GF-D8 (cell line): ENCODE measurements around the gene FNDC7.
"Not testable (repeated sequence)": the region's sequence is repeated elsewhere in the genome, so short reads cannot be mapped to it uniquely, and the experiment has no call there.

Source experiments
- DNase-seq: peaks from one replicate; lab custom pipeline; 2025; lab: John Stamatoyannopoulos, UW

FNDC7 gene

GRCh38 chr1:108745980-108746381, 33.3 kb downstream of the FNDC7 start:
- no peak for DNase-seq

GRCh38 chr1:108746382-108747170, 33.9 kb downstream of the FNDC7 start, which contains the start of gene STXBP3:
Gene STXBP3 (plus strand): TSS chr1:108746674. CDS start chr1:108746738, 64 bp downstream.
- DNase-seq = peak; percentile 91

GRCh38 chr1:108747171-108747850, 34.6 kb downstream of the FNDC7 start:
- peak; percentile 70 for DNase-seq

- DNase-seq = peak; percentile 42
Observed at GRCh38 chr1:108747898-108748297, 35.2 kb downstream of the FNDC7 start.

GRCh38 chr1:108749081-108749480, 36.4 kb downstream of the FNDC7 start:
- no peak for DNase-seq

GRCh38 chr1:108750476-108751181, 37.9 kb downstream of the FNDC7 start:
- no peak for DNase-seq

GRCh38 chr1:108753363-108753762, 40.7 kb downstream of the FNDC7 start:
- DNase-seq = no peak

GRCh38 chr1:108758796-108759195, 46.1 kb downstream of the FNDC7 start:
- DNase-seq = no peak

GRCh38 chr1:108767115-108767514, 54.4 kb downstream of the FNDC7 start:
- no peak for DNase-seq

- no peak for DNase-seq
Observed at GRCh38 chr1:108767708-108768107, 55.0 kb downstream of the FNDC7 start.

- DNase-seq = no peak
Observed at GRCh38 chr1:108777839-108778238, 65.1 kb downstream of the FNDC7 start.

- no peak for DNase-seq
Observed at GRCh38 chr1:108779455-108779854, 66.7 kb downstream of the FNDC7 start.

GRCh38 chr1:108780937-108781574, 68.3 kb downstream of the FNDC7 start:
- DNase-seq = no peak

- not testable (repeated sequence) for DNase-seq
Observed at GRCh38 chr1:108781575-108781944, 68.9 kb downstream of the FNDC7 start.

GRCh38 chr1:108785264-108785663, 72.6 kb downstream of the FNDC7 start:
- DNase-seq = no peak

- no peak for DNase-seq
Observed at GRCh38 chr1:108785880-108786279, 73.2 kb downstream of the FNDC7 start.

GRCh38 chr1:108791790-108792189, 79.1 kb downstream of the FNDC7 start:
- no peak for DNase-seq
